Central memory CD8-positive, alpha-beta T cell (primary cell): Measurements from ENCODE around the gene CIB2.

ENCODE experiments used
- ATAC-seq: fragments of 150-1000 bp; cut with Tn5 transposase; replicated peaks from 2 replicates; pipeline ENCODE4 v1.10.0; 2022; ENCODE audit warnings: mild to moderate bottlenecking, moderate FRiP score, moderate number of reproducible peaks; ENCODE audit not compliant: poor library complexity, severe bottlenecking; ENCODE audit errors: extremely low read depth
- DNase-seq, 2 donors: peaks; one replicate each; pipeline ENCODE4 v3.0.0; 2021; ENCODE audit warnings: low spot score in 2 of 2
- H3K27ac Mint-ChIP-seq: one replicate; pipeline ENCODE4 v1.8.0; 2022; ENCODE audit warnings: low read depth, mild to moderate bottlenecking, moderate library complexity, mixed read lengths
- H3K27me3 Mint-ChIP-seq: one replicate; pipeline ENCODE4 v1.8.0; 2022; ENCODE audit warnings: mixed read lengths
- H3K36me3 Mint-ChIP-seq: one replicate; pipeline ENCODE4 v1.8.0; 2022; ENCODE audit warnings: mild to moderate bottlenecking, moderate library complexity, mixed read lengths; ENCODE audit not compliant: insufficient read depth
- H3K4me1 Mint-ChIP-seq: one replicate; pipeline ENCODE4 v1.8.0; 2022; ENCODE audit warnings: mixed read lengths
- H3K4me3 Mint-ChIP-seq: one replicate; pipeline ENCODE4 v1.8.0; 2022; ENCODE audit warnings: mild to moderate bottlenecking, moderate library complexity, mixed read lengths
- H3K9me3 Mint-ChIP-seq: one replicate; pipeline ENCODE4 v1.8.0; 2022; ENCODE audit warnings: mixed read lengths

CIB2 gene

GRCh38 chr15:78146425-78147154 is 15.3 kb upstream of the CIB2 start:
- H3K36me3 Mint-ChIP-seq = peaks cover 9% of the 10 kb centered on the region
- no peak overlapping the region for H3K27ac Mint-ChIP-seq
- H3K27me3 Mint-ChIP-seq = no peaks in the 10 kb centered on the region
- ATAC-seq = no peak
- no peak overlapping the region for H3K4me3 Mint-ChIP-seq
- no peak for DNase-seq
- no peaks in the 10 kb centered on the region for H3K9me3 Mint-ChIP-seq
- peaks cover 44% of the 10 kb centered on the region for H3K4me1 Mint-ChIP-seq

DNA sequence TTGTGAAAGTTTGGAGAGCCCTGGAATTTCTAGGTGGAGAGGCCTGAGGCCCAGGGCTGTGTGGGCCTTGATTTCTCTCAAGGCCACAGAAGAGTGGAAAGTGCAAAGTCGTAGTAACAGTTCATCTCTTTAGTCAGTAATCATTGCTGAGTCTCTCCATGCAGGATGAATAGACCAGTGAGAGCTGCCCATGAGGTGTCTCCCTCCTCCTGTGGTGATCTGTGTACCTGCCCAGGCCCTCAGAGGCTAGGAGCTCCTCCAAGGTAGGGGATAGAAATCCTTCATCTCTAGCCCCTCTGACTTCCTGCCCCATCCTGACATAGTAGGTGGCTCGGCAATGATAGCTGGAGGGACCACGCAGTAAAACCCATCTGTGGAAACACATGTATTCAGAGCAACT is 11.1 kb upstream of the CIB2 start:
- H3K27me3 Mint-ChIP-seq = no peaks in the 10 kb centered on the region
- H3K4me3 Mint-ChIP-seq = no peak overlapping the region
- no peaks in the 10 kb centered on the region for H3K9me3 Mint-ChIP-seq
- ATAC-seq (no peak), DNase-seq (no peak)
- H3K27ac Mint-ChIP-seq = no peak overlapping the region
- peaks cover 8% of the 10 kb centered on the region for H3K4me1 Mint-ChIP-seq
- no peaks in the 10 kb centered on the region for H3K36me3 Mint-ChIP-seq

GRCh38 chr15:78140292-78140691 is 9.0 kb upstream of the CIB2 start:
- H3K36me3 Mint-ChIP-seq = no peaks in the 10 kb centered on the region
- no peak overlapping the region for H3K27ac Mint-ChIP-seq
- ATAC-seq (no peak), DNase-seq (no peak)
- no peaks in the 10 kb centered on the region for H3K9me3 Mint-ChIP-seq
- no peaks in the 10 kb centered on the region for H3K27me3 Mint-ChIP-seq
- peaks cover 5% of the 10 kb centered on the region for H3K4me1 Mint-ChIP-seq
- no peak overlapping the region for H3K4me3 Mint-ChIP-seq

DNA sequence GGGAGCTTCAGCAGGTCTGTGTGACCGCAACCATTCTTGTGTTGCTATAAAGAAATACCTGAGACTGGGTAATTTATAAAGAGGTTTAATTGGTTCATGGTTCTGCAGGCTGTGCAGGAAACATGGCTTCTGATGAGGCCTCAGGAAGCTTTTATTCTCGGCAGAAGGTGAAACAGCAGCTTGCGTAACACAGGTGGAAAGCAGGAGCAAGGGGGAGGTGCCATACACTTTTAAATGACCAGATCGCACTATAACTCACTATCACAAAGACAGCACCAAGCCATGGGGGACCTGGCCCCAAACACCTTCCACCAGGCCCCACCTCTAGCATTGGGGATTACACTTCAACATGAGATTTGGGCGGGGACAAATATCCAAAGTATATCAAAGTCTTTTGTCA is 8.3 kb upstream of the CIB2 start:
- ATAC-seq (no peak), DNase-seq (no peak)
- Mint-ChIP-seq H3K4me3 (no peak overlapping the region), H3K27me3 (no peaks in the 10 kb centered on the region), H3K36me3 (no peaks in the 10 kb centered on the region), H3K27ac (no peak overlapping the region), H3K4me1 (peaks cover 5% of the 10 kb centered on the region), H3K9me3 (no peaks in the 10 kb centered on the region)

GRCh38 chr15:78133801-78134200 is 2.6 kb upstream of the CIB2 start:
- Mint-ChIP-seq H3K9me3 (no peaks in the 10 kb centered on the region), H3K4me3 (no peak overlapping the region), H3K4me1 (peaks cover 17% of the 10 kb centered on the region), H3K36me3 (peaks cover 2% of the 10 kb centered on the region), H3K27ac (no peak overlapping the region), H3K27me3 (no peaks in the 10 kb centered on the region)
- ATAC-seq (no peak), DNase-seq (no peak)

- H3K27me3 Mint-ChIP-seq = no peaks in the 10 kb centered on the region
- peak overlapping the region; percentile 79 for H3K27ac Mint-ChIP-seq
- peaks cover 2% of the 10 kb centered on the region for H3K36me3 Mint-ChIP-seq
- DNase-seq (no peak), ATAC-seq (peak; percentile 53)
- H3K9me3 Mint-ChIP-seq = no peaks in the 10 kb centered on the region
- H3K4me1 Mint-ChIP-seq = peaks cover 17% of the 10 kb centered on the region
- H3K4me3 Mint-ChIP-seq = peak overlapping the region; percentile 92
Observed at GRCh38 chr15:78130466-78131294, 565 bp downstream of the CIB2 start.

DNA sequence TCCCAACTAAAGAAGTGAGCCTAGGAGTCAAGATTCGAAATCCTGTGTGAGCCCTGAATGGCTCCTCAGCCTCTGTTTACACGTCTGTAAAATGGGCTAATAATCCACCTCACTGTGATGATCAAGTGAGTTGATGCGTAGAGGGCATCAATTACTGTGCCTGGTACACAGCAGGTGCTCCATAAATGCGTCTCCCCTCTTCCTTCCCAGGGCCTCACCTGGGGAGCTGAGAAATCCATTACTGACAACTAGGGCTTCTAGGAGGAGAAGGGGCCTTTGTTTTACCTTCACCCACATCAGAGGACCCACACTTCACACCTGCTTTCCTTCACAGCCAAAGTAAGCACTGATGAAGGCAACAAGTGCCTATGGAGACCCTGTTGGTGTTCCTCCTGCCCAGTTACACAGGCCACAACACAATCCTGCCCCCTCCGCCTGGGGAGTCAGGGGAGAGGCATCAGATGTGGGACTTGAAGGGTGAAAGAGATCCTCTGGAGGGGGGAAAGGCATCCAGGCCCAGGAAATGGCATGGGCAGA is 1.4 kb downstream of the CIB2 start:
- peak overlapping the region; percentile 79 for H3K27ac Mint-ChIP-seq
- peak overlapping the region; percentile 92 for H3K4me3 Mint-ChIP-seq
- H3K27me3 Mint-ChIP-seq = no peaks in the 10 kb centered on the region
- H3K36me3 Mint-ChIP-seq = peaks cover 2% of the 10 kb centered on the region
- DNase-seq = no peak
- H3K9me3 Mint-ChIP-seq = no peaks in the 10 kb centered on the region
- ATAC-seq = no peak
- H3K4me1 Mint-ChIP-seq = peaks cover 17% of the 10 kb centered on the region

DNA sequence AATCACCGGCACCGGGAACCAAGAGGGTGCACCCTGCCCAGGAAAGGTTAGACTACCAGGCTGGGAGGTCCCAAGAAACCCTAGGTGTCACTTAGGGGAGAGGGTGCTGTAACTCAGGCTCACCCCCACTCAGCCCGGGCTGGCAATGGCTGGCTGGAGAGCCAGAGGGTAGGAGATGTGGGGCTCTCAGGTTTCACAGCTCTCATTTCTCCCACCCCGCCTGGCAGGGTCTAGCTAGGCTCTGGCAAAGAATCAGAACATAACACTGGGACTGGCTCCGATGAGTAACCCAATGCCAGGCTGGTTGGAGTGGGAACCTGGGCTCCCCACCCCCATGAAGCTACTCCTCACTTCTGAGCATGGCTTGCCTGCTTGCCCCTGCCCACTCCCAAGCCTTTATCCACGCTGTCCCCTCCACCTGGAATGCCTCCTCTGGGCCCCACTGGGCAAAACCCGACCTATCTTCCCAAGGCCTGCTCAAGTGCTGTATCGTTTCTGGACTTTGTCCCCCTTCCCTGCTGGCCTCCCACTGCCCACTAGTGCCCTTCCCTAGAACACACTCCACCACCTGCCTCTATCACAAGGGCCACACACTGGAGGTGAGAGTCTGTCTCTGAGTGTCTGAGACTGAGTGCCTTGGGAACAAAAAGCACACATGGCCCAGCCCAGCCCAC is 2.0 kb downstream of the CIB2 start:
- Mint-ChIP-seq H3K27ac (peak overlapping the region; percentile 79), H3K9me3 (no peaks in the 10 kb centered on the region), H3K4me3 (no peak overlapping the region), H3K36me3 (peaks cover 2% of the 10 kb centered on the region), H3K27me3 (no peaks in the 10 kb centered on the region), H3K4me1 (peaks cover 17% of the 10 kb centered on the region)
- ATAC-seq (no peak), DNase-seq (no peak)

- no peak overlapping the region for H3K4me3 Mint-ChIP-seq
- ATAC-seq (no peak), DNase-seq (no peak)
- no peaks in the 10 kb centered on the region for H3K9me3 Mint-ChIP-seq
- peaks cover 2% of the 10 kb centered on the region for H3K36me3 Mint-ChIP-seq
- peak overlapping the region; percentile 3 for H3K27ac Mint-ChIP-seq
- H3K4me1 Mint-ChIP-seq = peaks cover 17% of the 10 kb centered on the region
- H3K27me3 Mint-ChIP-seq = no peaks in the 10 kb centered on the region
Observed at GRCh38 chr15:78127882-78128281, 3.4 kb downstream of the CIB2 start.

DNA sequence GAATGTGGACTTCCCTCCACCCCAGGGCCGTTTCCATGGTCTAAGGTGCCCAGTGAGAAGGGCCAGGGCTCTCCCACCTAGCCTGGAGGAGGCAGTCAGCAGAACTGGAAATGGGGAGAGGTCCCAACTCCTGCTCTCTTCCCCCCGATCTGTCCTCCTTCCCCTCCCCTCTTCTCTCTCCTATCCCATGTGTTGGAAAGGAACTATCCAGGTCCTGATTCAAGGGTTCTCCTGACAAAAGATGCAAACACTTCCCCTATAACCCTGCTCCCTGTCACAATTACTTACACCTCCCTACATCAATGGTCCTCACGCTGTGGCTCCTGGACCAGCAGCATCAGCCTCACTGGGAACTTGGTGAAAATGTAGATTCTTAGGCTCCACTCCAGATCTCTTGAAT is 6.0 kb downstream of the CIB2 start:
- Mint-ChIP-seq H3K36me3 (peaks cover 1% of the 10 kb centered on the region), H3K4me3 (no peak overlapping the region), H3K27ac (no peak overlapping the region), H3K27me3 (no peaks in the 10 kb centered on the region), H3K4me1 (peaks cover 5% of the 10 kb centered on the region), H3K9me3 (no peaks in the 10 kb centered on the region)
- DNase-seq = no peak
- no peak for ATAC-seq

DNA sequence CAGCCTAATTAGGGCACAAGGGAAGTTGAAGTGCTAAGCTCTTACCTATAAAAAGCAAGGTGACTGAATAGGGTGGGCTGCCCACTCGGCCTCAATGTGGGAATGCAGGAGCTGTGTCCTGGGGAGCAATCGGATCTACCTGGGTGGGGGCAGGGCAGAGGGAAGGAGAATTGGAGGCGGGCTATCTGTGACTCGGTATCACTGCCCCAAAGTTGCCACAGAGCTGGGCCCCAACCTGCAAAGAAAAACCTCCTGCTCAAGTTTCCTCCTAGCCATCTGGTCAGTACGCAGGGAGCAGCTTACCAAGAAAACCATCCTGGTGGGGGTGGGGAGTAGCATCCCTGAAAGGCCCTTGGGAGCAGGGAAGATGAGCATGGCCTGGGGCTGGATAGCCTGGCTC is 10.7 kb downstream of the CIB2 start:
- Mint-ChIP-seq H3K4me1 (no peaks in the 10 kb centered on the region), H3K27me3 (no peaks in the 10 kb centered on the region)

DNA sequence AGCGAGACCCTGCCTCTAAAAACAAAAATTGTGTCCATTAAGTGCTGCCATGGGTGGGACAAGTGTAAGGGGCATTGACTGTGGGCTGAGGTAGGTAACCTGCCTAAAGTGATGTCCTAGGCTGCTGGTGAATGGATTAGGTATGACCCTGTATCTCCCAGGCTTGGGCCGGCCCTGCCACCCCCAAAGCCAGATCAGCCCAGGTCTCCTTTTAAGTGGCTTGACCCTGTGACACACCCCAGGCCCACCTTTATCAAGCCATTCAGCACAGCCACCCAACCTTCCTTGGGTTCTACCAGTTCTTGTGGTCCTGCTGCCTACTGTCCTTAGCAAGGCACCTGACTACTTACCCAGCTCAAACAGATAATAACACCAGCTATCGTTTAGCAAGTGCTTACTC is 18.7 kb downstream of the CIB2 start:
- no peaks in the 10 kb centered on the region for H3K27me3 Mint-ChIP-seq
- H3K4me1 Mint-ChIP-seq = peaks cover 18% of the 10 kb centered on the region
- peaks cover 3% of the 10 kb centered on the region for H3K36me3 Mint-ChIP-seq
- no peak overlapping the region for H3K27ac Mint-ChIP-seq
- H3K4me3 Mint-ChIP-seq = no peak overlapping the region
- DNase-seq (no peak), ATAC-seq (no peak)
- no peaks in the 10 kb centered on the region for H3K9me3 Mint-ChIP-seq

More for the DNA sequence above, 10.7 kb downstream of the CIB2 start:
- H3K4me3 Mint-ChIP-seq = no peak overlapping the region
- no peaks in the 10 kb centered on the region for H3K36me3 Mint-ChIP-seq
- ATAC-seq = no peak
- DNase-seq = no peak
- no peaks in the 10 kb centered on the region for H3K9me3 Mint-ChIP-seq
- no peak overlapping the region for H3K27ac Mint-ChIP-seq
